H1 (cell line): Measurements from ENCODE around the gene FLT3. TPM values are rescaled to one million over a fixed set of nuclear protein-coding genes. Genes with fewer than 3 reads are reported as not detected.
A peak's percentile ranks its signal among the peaks of the same experiment; 100 is the strongest.

Source experiments
- CTCF ChIA-PET: fragments of 300-600 bp; sonication (Branson Sonifier 250); formaldehyde crosslinking; loops from one replicate; lab custom pipeline; 2021; ENCODE audit not compliant: partially characterized antibody; lab: Charles Lee
- POLR2A ChIA-PET: fragments of 300-600 bp; sonication (Branson Sonifier 250); formaldehyde crosslinking; loops from one replicate; lab custom pipeline; 2021; ENCODE audit warnings: inconsistent platforms; ENCODE audit not compliant: partially characterized antibody; lab: Charles Lee
- DNase-seq, 2 experiments: peaks; one replicate each; pipeline versions ENCODE4 v3.0.0 to v3.0.0-alpha.2; 2010 to 2022; ENCODE audit warnings: low spot score in 2 of 2, low read depth in 1 of 2, mixed read lengths in 1 of 2
- FAIRE-seq: peaks from 2 replicates; lab custom pipeline; 2011; peaks lifted over from hg19 to GRCh38; lab: Jason Lieb, UNC
- H2AFZ ChIP-seq: 2 replicates; pipeline ENCODE4 v1.8.1; 2012; ENCODE audit warnings: low read length, inconsistent platforms
- H2AK5ac ChIP-seq: 2 replicates; pipeline ENCODE4 v1.6.1; 2013; ENCODE audit warnings: low read depth, low read length
- H2BK120ac ChIP-seq: replicated peaks from 2 replicates; pipeline ENCODE3; 2013; ENCODE audit warnings: low read depth, low read length, inconsistent platforms
- H2BK12ac ChIP-seq: 2 replicates; pipeline ENCODE4 v1.6.1; 2013; ENCODE audit warnings: low read depth, low read length
- H2BK15ac ChIP-seq: 2 replicates; pipeline ENCODE4 v1.6.1; 2013; ENCODE audit warnings: low read length
- H2BK20ac ChIP-seq: 2 replicates; pipeline ENCODE4 v1.6.1; 2013; ENCODE audit warnings: low read length
- H2BK5ac ChIP-seq: 2 replicates; pipeline ENCODE4 v1.6.1; 2013; ENCODE audit warnings: low read depth, low read length
- H3K14ac ChIP-seq: 2 replicates; pipeline ENCODE4 v1.6.1; 2013; ENCODE audit warnings: inconsistent platforms; ENCODE audit not compliant: insufficient read length
- H3K18ac ChIP-seq: 2 replicates; pipeline ENCODE4 v1.6.1; 2013; ENCODE audit warnings: low read length; ENCODE audit errors: extremely low read depth
- H3K23ac ChIP-seq: 2 replicates; pipeline ENCODE4 v1.6.1; 2013; ENCODE audit warnings: inconsistent platforms; ENCODE audit not compliant: insufficient read length
- H3K23me2 ChIP-seq: 2 replicates; pipeline ENCODE4 v1.6.1; 2013; ENCODE audit warnings: low read depth, low read length
- H3K27ac ChIP-seq: 2 replicates; pipeline ENCODE4 v1.6.1; 2011; ENCODE audit warnings: low read depth, low read length, inconsistent platforms
- H3K27me3 ChIP-seq, 4 experiments: replicated peaks in 1 of 4; 1 replicate in 1 of 4; 2 replicates in 3 of 4; pipeline versions ENCODE4 v1.6.1 to v1.8.1; 2011 to 2013; ENCODE audit warnings: low read length in 3 of 4, mild to moderate bottlenecking in 3 of 4, inconsistent platforms in 2 of 4, mixed read lengths in 2 of 4, moderate library complexity in 1 of 4; ENCODE audit not compliant: control insufficient read depth in 3 of 4, insufficient read depth in 3 of 4; ENCODE audit errors: extremely low read depth in 1 of 4
- H3K36me3 ChIP-seq, 4 experiments: 2 replicates each; pipeline versions ENCODE4 v1.6.1 to v1.8.1; 2011 to 2013; ENCODE audit warnings: mild to moderate bottlenecking in 4 of 4, low read length in 3 of 4, moderate library complexity in 2 of 4, control low read depth in 1 of 4, inconsistent platforms in 1 of 4; ENCODE audit not compliant: insufficient read depth in 4 of 4, control insufficient read depth in 2 of 4
- H3K4ac ChIP-seq: replicated peaks from 2 replicates; pipeline ENCODE3; 2013; ENCODE audit warnings: low read length, low read depth, mixed read lengths, inconsistent platforms; ENCODE audit not compliant: insufficient read length
- H3K4me1 ChIP-seq, 4 experiments: replicated peaks in 1 of 4; 1 replicate in 1 of 4; 2 replicates in 3 of 4; pipeline versions ENCODE4 v1.6.1 to v1.8.1; 2011 to 2013; ENCODE audit warnings: low read length in 3 of 4, inconsistent platforms in 2 of 4, mixed read lengths in 1 of 4; ENCODE audit not compliant: insufficient read depth in 4 of 4, control insufficient read depth in 3 of 4
- H3K4me2 ChIP-seq, 2 experiments: 2 replicates each; pipeline versions ENCODE4 v1.6.1 to v1.8.1; 2011 to 2013; ENCODE audit warnings: low read depth in 2 of 2, low read length in 2 of 2, control low read depth in 1 of 2, inconsistent platforms in 1 of 2, mild to moderate bottlenecking in 1 of 2; ENCODE audit not compliant: insufficient read depth in 1 of 2
- H3K4me3 ChIP-seq, 4 experiments: fragments of 200-600, 300-600 bp in 1 of 4; sonication (generic), shearing (Covaris generic), sonication (Bioruptor Twin) in 1 of 4; 2 replicates each; pipeline versions ENCODE4 v1.5.1 to v1.8.1; 2011 to 2016; ENCODE audit warnings: low read length in 4 of 4, low read depth in 3 of 4, control low read depth in 2 of 4, inconsistent platforms in 2 of 4, mild to moderate bottlenecking in 2 of 4, mixed read lengths in 1 of 4, moderate library complexity in 1 of 4; ENCODE audit not compliant: insufficient read depth in 2 of 4; ENCODE audit errors: extremely low read depth in 1 of 4
- H3K56ac ChIP-seq: replicated peaks from 2 replicates; pipeline ENCODE3; 2013; ENCODE audit warnings: low read depth, mild to moderate bottlenecking, mixed read lengths, low read length, inconsistent platforms; ENCODE audit not compliant: insufficient read length
- H3K79me1 ChIP-seq: 2 replicates; pipeline ENCODE4 v1.6.1; 2013; ENCODE audit warnings: low read depth, low read length, control low read depth
- H3K79me2 ChIP-seq, 2 experiments: 2 replicates each; pipeline versions ENCODE4 v1.6.1 to v1.8.1; 2012 to 2013; ENCODE audit warnings: low read length in 2 of 2, mild to moderate bottlenecking in 2 of 2, inconsistent platforms in 1 of 2; ENCODE audit not compliant: insufficient read depth in 2 of 2, control insufficient read depth in 1 of 2
- H3K9ac ChIP-seq, 4 experiments: replicated peaks in 1 of 4; 1 replicate in 1 of 4; 2 replicates in 3 of 4; pipeline versions ENCODE4 v1.6.1 to v1.8.1; 2011 to 2013; ENCODE audit warnings: low read depth in 3 of 4, low read length in 3 of 4, control low read depth in 2 of 4, mild to moderate bottlenecking in 2 of 4, moderate library complexity in 2 of 4, inconsistent platforms in 1 of 4; ENCODE audit errors: extremely low read depth in 1 of 4
- H3K9me3 ChIP-seq, 2 experiments: 2 replicates each; pipeline versions ENCODE4 v1.6.1 to v1.8.1; 2012 to 2013; ENCODE audit warnings: mild to moderate bottlenecking in 2 of 2, moderate library complexity in 2 of 2, control low read depth in 1 of 2, inconsistent platforms in 1 of 2, low read depth in 1 of 2, low read length in 1 of 2, mixed read lengths in 1 of 2; ENCODE audit not compliant: insufficient read depth in 2 of 2
- H4K20me1 ChIP-seq, 2 experiments: replicated peaks in 1 of 2; 2 replicates each; pipeline versions ENCODE3 to v1.8.1; 2011 to 2013; ENCODE audit warnings: inconsistent platforms in 2 of 2, low read length in 2 of 2, mild to moderate bottlenecking in 1 of 2; ENCODE audit not compliant: insufficient read depth in 2 of 2, control insufficient read depth in 1 of 2
- H4K5ac ChIP-seq: 2 replicates; pipeline ENCODE4 v1.6.1; 2013; ENCODE audit warnings: low read length, low read depth, mixed read lengths, inconsistent platforms; ENCODE audit not compliant: insufficient read length
- H4K8ac ChIP-seq: 2 replicates; pipeline ENCODE4 v1.8.0; 2013; ENCODE audit warnings: mild to moderate bottlenecking, moderate library complexity, low read length, inconsistent platforms; ENCODE audit not compliant: insufficient read depth; ENCODE audit errors: extremely low read depth
- H4K91ac ChIP-seq: replicated peaks from 2 replicates; pipeline ENCODE3; 2013; ENCODE audit warnings: low read length, mixed read lengths, inconsistent platforms; ENCODE audit not compliant: insufficient read length
- POLR2A ChIP-seq, 2 experiments: IDR thresholded peaks; 1 replicate in 1 of 2; 2 replicates in 1 of 2; pipeline ENCODE4 v1.6.1; 2011; ENCODE audit warnings: low read depth in 2 of 2, low read length in 2 of 2, mild to moderate bottlenecking in 2 of 2; ENCODE audit errors: control extremely low read depth in 1 of 2
- WGBS, 2 experiments: shearing (Covaris generic) in 1 of 2; methylation state at CpG; one replicate each; pipeline versions ENCODE4 v1.1.6 to v1.1.7; 2013 to 2015; ENCODE audit warnings: low lambda C conversion rate in 2 of 2, mixed read lengths in 2 of 2, inconsistent platforms in 1 of 2, low coverage in 1 of 2, missing lambda C conversion rate in 1 of 2; ENCODE audit not compliant: insufficient replicate concordance in 2 of 2, insufficient coverage in 1 of 2, insufficient read length in 1 of 2; ENCODE audit errors: extremely low coverage in 1 of 2, missing lambda C conversion rate in 1 of 2; 5-methylcytosine and 5-hydroxymethylcytosine counted together
- polyA plus RNA-seq, 7 experiments: library from polyadenylated mRNA; depleted of rRNA in 3 of 7; stranded (reverse) in 5 of 7; unstranded in 2 of 7; fragments of >200 nt in 5 of 7; fragments of 200-250 nt in 2 of 7; gene quantifications; 1 replicate in 5 of 7; 2 replicates in 1 of 7; 4 replicates in 1 of 7; pipeline versions ENCODE4 v1.2.1 to v1.2.3, GENCODE V29; 2011 to 2013; ENCODE audit warnings: missing spikeins in 2 of 7, mixed read lengths in 2 of 7
- total RNA-seq: library from RNA; stranded (reverse); fragmentation: NEBNext Ultra II Directional; extraction: Animal tissue kit (Norgen Biotek cat#: 25700); gene quantifications from 2 replicates; pipeline ENCODE4 v1.2.1, GENCODE V29; 2021

FLT3 gene
- total and polyA plus RNA-seq, 2 of the 8 experiments (the other 6 are each of a cell fraction or from before 2014, with no cell fraction given): 0.44 to 0.71 TPM

- peak overlapping the region in 1 of 4 experiments; percentile 22; a peak in 1 of 8 replicates for H3K4me3 ChIP-seq
- H3K4ac ChIP-seq: no peak overlapping the region
- H2BK20ac ChIP-seq: peak overlapping the region; percentile 94
- peak overlapping the region; percentile 99 for H2BK5ac ChIP-seq
- DNase-seq (peak in 1 of 2 experiments; percentile 58), FAIRE-seq (peak; percentile 65)
- H3K27ac ChIP-seq: peak overlapping the region; percentile 64; the same call in 1 of the 2 replicates
- H2BK120ac ChIP-seq: peak overlapping the region; percentile 8
- ChIA-PET POLR2A (no interaction called here), CTCF (no interaction called here)
- H4K5ac ChIP-seq: peak overlapping the region; percentile 46
- no peaks in the 10 kb centered on the region for H3K9me3 ChIP-seq
- peak overlapping the region; percentile 22 to 45 for H3K4me2 ChIP-seq
- H4K91ac ChIP-seq: peak overlapping the region; percentile 83
- no peaks in the 10 kb centered on the region for H3K23me2 ChIP-seq
- peaks cover 5 to 14% (median 7%) of the 10 kb centered on the region in 4 experiments for H3K4me1 ChIP-seq
- no peak overlapping the region for H4K8ac ChIP-seq
- no peaks in the 10 kb centered on the region for H3K27me3 ChIP-seq
- H3K14ac ChIP-seq: no peak overlapping the region
- H2AFZ ChIP-seq: peak overlapping the region; percentile 67
- H3K36me3 ChIP-seq: no peaks in the 10 kb centered on the region
- H2BK12ac ChIP-seq: peak overlapping the region; percentile 100
- H4K20me1 ChIP-seq: no peaks in the 10 kb centered on the region
- peak overlapping the region; percentile 84; the same call in 1 of the 2 replicates for H2BK15ac ChIP-seq
- H3K9ac ChIP-seq: peak overlapping the region in 2 of 4 experiments; percentile 25 to 36; a peak in 2 of 7 replicates
- H3K79me1 ChIP-seq: no peaks in the 10 kb centered on the region
- H3K56ac ChIP-seq: no peak overlapping the region
- peak overlapping the region; percentile 24; the same call in 1 of the 2 replicates for H2AK5ac ChIP-seq
- no peak overlapping the region for H3K23ac ChIP-seq
- 27% methylated on average over 9 of the region's 9 CpGs; no CpG with 5 or more reads in 1 of the 2 experiments for WGBS, 2 experiments
- H3K79me2 ChIP-seq: no peaks in the 10 kb centered on the region
- peak overlapping the region; percentile 96 for H3K18ac ChIP-seq
- TF ChIP-seq POLR2A (IDR thresholded peaks at IDR 0.05; ENCODE audit: control extremely low read depth in 1 of 2, low read depth in 2 of 2, low read length in 2 of 2): 0 out of 3 replicates have a peak, but pooled peaks of 1 of the 2 experiments have one; percentile 36
Measured at GRCh38 chr13:28022848-28023518, 77.4 kb downstream of the FLT3 start.
